Measurements from ENCODE around the gene SURF1.

DNA sequence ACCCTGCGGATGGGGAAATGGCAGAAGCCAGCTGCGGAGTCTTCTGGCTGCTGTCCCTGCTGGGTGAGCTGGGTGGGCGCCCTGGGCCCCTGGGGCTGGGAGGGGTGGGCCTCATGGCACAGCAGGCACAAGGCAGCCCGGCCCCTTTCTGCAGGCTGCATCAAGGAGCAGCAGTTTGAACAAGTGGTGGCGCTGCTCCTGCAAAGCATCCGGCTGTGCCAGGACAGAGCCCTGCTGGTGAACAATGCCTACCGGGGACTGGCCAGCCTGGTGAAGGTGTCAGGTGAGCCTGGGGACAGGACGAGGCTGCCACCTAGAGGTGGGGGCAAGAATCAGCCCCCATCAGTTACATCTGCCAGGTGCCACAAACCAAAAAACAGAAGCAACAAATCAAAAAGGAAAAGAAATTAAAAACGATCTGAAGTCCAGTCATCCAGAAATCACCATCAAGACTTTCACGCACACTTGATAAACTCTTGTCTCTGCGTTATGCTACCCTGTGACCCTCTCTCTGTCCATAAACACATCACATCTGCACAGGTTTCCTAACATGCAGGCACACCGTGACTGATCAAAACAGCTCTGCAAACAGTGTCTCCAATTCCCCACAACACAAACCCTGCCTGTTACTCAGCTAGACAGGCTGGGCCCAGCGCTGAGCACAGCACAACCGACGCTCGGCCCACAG is 47.6 kb upstream of the SURF1 start:
- TF ChIP-seq, protein P1, sequence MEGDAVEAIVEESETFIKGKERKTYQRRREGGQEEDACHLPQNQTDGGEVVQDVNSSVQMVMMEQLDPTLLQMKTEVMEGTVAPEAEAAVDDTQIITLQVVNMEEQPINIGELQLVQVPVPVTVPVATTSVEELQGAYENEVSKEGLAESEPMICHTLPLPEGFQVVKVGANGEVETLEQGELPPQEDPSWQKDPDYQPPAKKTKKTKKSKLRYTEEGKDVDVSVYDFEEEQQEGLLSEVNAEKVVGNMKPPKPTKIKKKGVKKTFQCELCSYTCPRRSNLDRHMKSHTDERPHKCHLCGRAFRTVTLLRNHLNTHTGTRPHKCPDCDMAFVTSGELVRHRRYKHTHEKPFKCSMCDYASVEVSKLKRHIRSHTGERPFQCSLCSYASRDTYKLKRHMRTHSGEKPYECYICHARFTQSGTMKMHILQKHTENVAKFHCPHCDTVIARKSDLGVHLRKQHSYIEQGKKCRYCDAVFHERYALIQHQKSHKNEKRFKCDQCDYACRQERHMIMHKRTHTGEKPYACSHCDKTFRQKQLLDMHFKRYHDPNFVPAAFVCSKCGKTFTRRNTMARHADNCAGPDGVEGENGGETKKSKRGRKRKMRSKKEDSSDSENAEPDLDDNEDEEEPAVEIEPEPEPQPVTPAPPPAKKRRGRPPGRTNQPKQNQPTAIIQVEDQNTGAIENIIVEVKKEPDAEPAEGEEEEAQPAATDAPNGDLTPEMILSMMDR (conservative IDR thresholded peaks at IDR 0.05; ENCODE audit: low read depth, low read length), result peak; percentile 70
- no peak for TF ChIP-seq EZH2 (IDR thresholded peaks at IDR 0.05; ENCODE audit: low read length, unreplicated experiment)
- TF ChIP-seq EZH2phosphoT487 (IDR thresholded peaks at IDR 0.05; ENCODE audit: borderline replicate concordance, low read length), result no peak
